HCT116 (cell line): Measurements from ENCODE around the gene KRT12. TPM values are rescaled to one million over a fixed set of nuclear protein-coding genes. Genes with fewer than 3 reads are reported as not detected.

Source experiments
- ATAC-seq: fragments of 200-7000 bp; cut with Tn5 transposase; 2 replicates; pipeline ENCODE4 v1.9.1; 2020; ENCODE audit warnings: mild to moderate bottlenecking, moderate library complexity
- BruUV-seq: library from RNA; stranded (reverse); fragments of 400-500 nt; replicated peaks from 2 replicates; lab custom pipeline; 2021; lab: Mats Ljungman, UMichigan
- CTCF ChIA-PET: fragments of 300-600 bp; sonication (Branson Sonifier 250); formaldehyde crosslinking; loops from one replicate; lab custom pipeline; 2021; ENCODE audit warnings: antibody characterized with exemption; lab: Charles Lee
- POLR2A ChIA-PET: fragments of 300-600, 350-600 bp; sonication (Branson Sonifier 250); formaldehyde crosslinking; loops from one replicate; lab custom pipeline; 2021; ENCODE audit warnings: antibody characterized with exemption; lab: Charles Lee
- RAD21 ChIA-PET, 2 experiments: fragments of 300-600 bp; sonication (Branson Sonifier 250); formaldehyde crosslinking; loops; one replicate each; lab custom pipeline; 2023; ENCODE audit warnings: low total read pairs in 2 of 2; ENCODE audit not compliant: uncharacterized antibody in 2 of 2, unreplicated experiment in 2 of 2, low non-redundant PET in 1 of 2; lab: Charles Lee
- DNase-seq: peaks from one replicate; pipeline ENCODE4 v3.0.0-alpha.2; 2010; ENCODE audit warnings: low read depth, low spot score
- H2AFZ ChIP-seq: fragments of 200-600 bp; shearing (Covaris generic), sonication (generic); 2 replicates; pipeline ENCODE4 v1.6.1; 2017; ENCODE audit warnings: low read depth, mixed run types, mixed read lengths, antibody characterized with exemption, low read length; ENCODE audit not compliant: poor library complexity, severe bottlenecking
- H3K27ac ChIP-seq: 2 replicates; pipeline ENCODE4 v1.5.1; 2012; ENCODE audit warnings: low read depth, low read length
- H3K27me3 ChIP-seq: fragments of 200-600 bp; sonication (generic); 2 replicates; pipeline ENCODE4 v1.6.1; 2016; ENCODE audit warnings: mixed run types, low read length, mixed read lengths; ENCODE audit not compliant: insufficient read depth
- H3K36me3 ChIP-seq, 2 experiments: fragments of 200-500 bp in 1 of 2; fragments of 200-600 bp in 1 of 2; sonication (Bioruptor generic) in 1 of 2; sonication (generic) in 1 of 2; 2 replicates each; pipeline versions ENCODE4 v1.5.1 to v1.6.1; 2014 to 2016; ENCODE audit warnings: low read length in 2 of 2, inconsistent platforms in 1 of 2, mixed read lengths in 1 of 2, mixed run types in 1 of 2; ENCODE audit not compliant: insufficient read depth in 2 of 2, control insufficient read depth in 1 of 2
- H3K4me1 ChIP-seq, 2 experiments: fragments of 200-600 bp in 1 of 2; sonication (generic) in 1 of 2; 2 replicates each; pipeline versions ENCODE4 v1.5.1 to v1.6.1; 2012 to 2017; ENCODE audit warnings: low read length in 2 of 2, inconsistent platforms in 1 of 2, mild to moderate bottlenecking in 1 of 2, mixed read lengths in 1 of 2, mixed run types in 1 of 2, moderate library complexity in 1 of 2; ENCODE audit not compliant: insufficient read depth in 2 of 2, control insufficient read depth in 1 of 2
- H3K4me2 ChIP-seq: fragments of 200-600 bp; sonication (generic); 2 replicates; pipeline ENCODE4 v1.6.1; 2017; ENCODE audit warnings: mixed run types, low read length, mixed read lengths
- H3K4me3 ChIP-seq, 2 experiments: fragments of 200-600 bp in 1 of 2; sonication (generic) in 1 of 2; replicated peaks in 1 of 2; 2 replicates each; pipeline ENCODE4 v1.5.1; 2011 to 2016; ENCODE audit warnings: low read length in 2 of 2, control low read depth in 1 of 2, low read depth in 1 of 2, mild to moderate bottlenecking in 1 of 2, mixed read lengths in 1 of 2, mixed run types in 1 of 2
- H3K79me2 ChIP-seq: fragments of 200-600 bp; sonication (generic); 2 replicates; pipeline ENCODE4 v1.6.1; 2017; ENCODE audit warnings: mild to moderate bottlenecking, mixed run types, low read length, moderate library complexity, mixed read lengths; ENCODE audit not compliant: insufficient read depth
- H3K9ac ChIP-seq: fragments of 200-600 bp; sonication (generic); 2 replicates; pipeline ENCODE4 v1.6.1; 2016; ENCODE audit warnings: low read length, mixed read lengths
- H3K9me2 ChIP-seq: fragments of 200-600 bp; sonication (generic), shearing (Covaris generic); 2 replicates; pipeline ENCODE4 v1.6.1; 2017; ENCODE audit warnings: mixed run types, mild to moderate bottlenecking, moderate library complexity; ENCODE audit not compliant: insufficient read depth
- H3K9me3 ChIP-seq, 2 experiments: fragments of 200-500 bp in 1 of 2; fragments of 200-600 bp in 1 of 2; sonication (Bioruptor generic) in 1 of 2; sonication (generic) in 1 of 2; 2 replicates each; pipeline ENCODE4 v1.6.1; 2014 to 2017; ENCODE audit warnings: low read length in 2 of 2, mixed read lengths in 2 of 2, inconsistent platforms in 1 of 2, low read depth in 1 of 2, mild to moderate bottlenecking in 1 of 2, mixed run types in 1 of 2, moderate library complexity in 1 of 2; ENCODE audit not compliant: control insufficient read depth in 1 of 2, insufficient read depth in 1 of 2
- H4K20me1 ChIP-seq: fragments of 200-600 bp; sonication (generic), shearing (Covaris generic); 2 replicates; pipeline ENCODE4 v1.6.1; 2017; ENCODE audit warnings: mixed run types, mild to moderate bottlenecking, moderate library complexity; ENCODE audit not compliant: insufficient read depth
- ATF3 ChIP-seq: IDR thresholded peaks from 2 replicates; pipeline ENCODE4 v1.6.1; 2012
- CTCF ChIP-seq, 3 experiments: fragments of 200-600 bp in 1 of 3; sonication (generic) in 1 of 3; IDR thresholded peaks in 2 of 3; conservative IDR thresholded peaks in 1 of 3; 2 replicates each; pipeline ENCODE4 v1.5.1; 2012 to 2017; ENCODE audit warnings: low read depth in 2 of 3, low read length in 2 of 3, antibody characterized with exemption in 1 of 3, borderline replicate concordance in 1 of 3, control low read depth in 1 of 3, mild to moderate bottlenecking in 1 of 3, mixed read lengths in 1 of 3, mixed run types in 1 of 3, moderate library complexity in 1 of 3; ENCODE audit not compliant: insufficient read depth in 1 of 3
- EGR1 ChIP-seq: IDR thresholded peaks from 2 replicates; pipeline ENCODE4 v1.6.1; 2012; ENCODE audit warnings: low read depth
- ELF1 ChIP-seq: IDR thresholded peaks from 2 replicates; pipeline ENCODE4 v1.6.1; 2012; ENCODE audit warnings: low read depth, borderline replicate concordance
- FOSL1 ChIP-seq: IDR thresholded peaks from 2 replicates; pipeline ENCODE4 v1.6.1; 2012; ENCODE audit warnings: low read depth
- JUND ChIP-seq: IDR thresholded peaks from 2 replicates; pipeline ENCODE4 v1.6.1; 2012
- SP1 ChIP-seq: IDR thresholded peaks from 2 replicates; pipeline ENCODE4 v1.6.1; 2012; ENCODE audit warnings: low read depth
- TCF7L2 ChIP-seq: IDR thresholded peaks from 2 replicates; pipeline ENCODE4 v1.7.0; 2011; ENCODE audit warnings: borderline replicate concordance, inconsistent platforms; ENCODE audit not compliant: insufficient read depth, insufficient read length; ENCODE audit errors: extremely low read depth
- ZFX ChIP-seq: fragments of 450-650 bp; IDR thresholded peaks from 2 replicates; pipeline ENCODE4 v1.6.1; 2017
- ZNF274 ChIP-seq: fragments of 200-500 bp; sonication (Bioruptor generic); IDR thresholded peaks from 2 replicates; pipeline ENCODE4 v1.6.1; 2014; ENCODE audit warnings: mild to moderate bottlenecking, low read depth, low read length, inconsistent platforms
- intact Hi-C: fragments of 100-400 bp; cut with micrococcal nuclease; formaldehyde crosslinking; loops from 2 replicates; pipeline ENCODE4 v1.10.0; 2022
- total RNA-seq: library from RNA; stranded (reverse); gene quantifications from one replicate; pipeline ENCODE4 v1.2.1, GENCODE V29; 2021; ENCODE audit not compliant: unreplicated experiment
- TF ChIP-seq, protein P1 (sequence below): IDR thresholded peaks from 2 replicates; pipeline ENCODE4 v1.6.1; 2011; ENCODE audit warnings: mild to moderate bottlenecking, low read length, moderate library complexity; ENCODE audit not compliant: insufficient replicate concordance; ENCODE audit errors: extremely low read depth

The KRT12 gene
- total RNA-seq, 1 experiment from 2014 or later, result not detected

GRCh38 chr17:40871316-40871715 lies 4.3 kb upstream of the KRT12 start:
- Histone ChIP-seq H3K27me3 (no peaks in the 10 kb centered on the region), H3K36me3 (no peaks in the 10 kb centered on the region), H3K4me1 (no peaks in the 10 kb centered on the region), H3K27ac (no peak overlapping the region), H3K4me2 (no peak overlapping the region), H2AFZ (no peak overlapping the region), H3K4me3 (no peak overlapping the region), H4K20me1 (no peaks in the 10 kb centered on the region), H3K79me2 (no peaks in the 10 kb centered on the region), H3K9me2 (no peaks in the 10 kb centered on the region), H3K9ac (no peak overlapping the region), H3K9me3 (no peaks in the 10 kb centered on the region)
- no TSS peak for BruUV-seq
- intact Hi-C loops, result no loop called here
- ATAC-seq (no peak), DNase-seq (no peak)
- ChIA-PET POLR2A (no interaction called here), RAD21 (no interaction called here), CTCF (no interaction called here)
- no peak for TF ChIP-seq FOSL1
- no peak for TF ChIP-seq EGR1
- no peak for TF ChIP-seq ELF1
- no peak for TF ChIP-seq JUND
- TF ChIP-seq CTCF (IDR thresholded peaks at IDR 0.05 in 2 of 3, conservative IDR thresholded peaks at IDR 0.05 in 1 of 3; ENCODE audit: borderline replicate concordance in 1 of 3, insufficient read depth in 1 of 3, low read depth in 2 of 3, low read length in 2 of 3), result no peak
- TF ChIP-seq SP1, result no peak
- no peak for TF ChIP-seq ZNF274
- no peak for TF ChIP-seq ATF3
- TF ChIP-seq, protein P1, sequence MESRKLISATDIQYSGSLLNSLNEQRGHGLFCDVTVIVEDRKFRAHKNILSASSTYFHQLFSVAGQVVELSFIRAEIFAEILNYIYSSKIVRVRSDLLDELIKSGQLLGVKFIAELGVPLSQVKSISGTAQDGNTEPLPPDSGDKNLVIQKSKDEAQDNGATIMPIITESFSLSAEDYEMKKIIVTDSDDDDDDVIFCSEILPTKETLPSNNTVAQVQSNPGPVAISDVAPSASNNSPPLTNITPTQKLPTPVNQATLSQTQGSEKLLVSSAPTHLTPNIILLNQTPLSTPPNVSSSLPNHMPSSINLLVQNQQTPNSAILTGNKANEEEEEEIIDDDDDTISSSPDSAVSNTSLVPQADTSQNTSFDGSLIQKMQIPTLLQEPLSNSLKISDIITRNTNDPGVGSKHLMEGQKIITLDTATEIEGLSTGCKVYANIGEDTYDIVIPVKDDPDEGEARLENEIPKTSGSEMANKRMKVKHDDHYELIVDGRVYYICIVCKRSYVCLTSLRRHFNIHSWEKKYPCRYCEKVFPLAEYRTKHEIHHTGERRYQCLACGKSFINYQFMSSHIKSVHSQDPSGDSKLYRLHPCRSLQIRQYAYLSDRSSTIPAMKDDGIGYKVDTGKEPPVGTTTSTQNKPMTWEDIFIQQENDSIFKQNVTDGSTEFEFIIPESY, result no peak
- TF ChIP-seq TCF7L2, result no peak
- no peak for TF ChIP-seq ZFX
